Stimulated activated CD8-positive, alpha-beta memory T cell treated with anti-CD3 and anti-CD28 coated beads, Interleukin-4, amount 100 ng/mL, for 4 hours (primary cell): ENCODE data around the gene SLC28A3.

Source experiments
- DNase-seq, 2 donors: peaks; one replicate each; pipeline ENCODE4 v3.0.0-alpha.2; 2020; ENCODE audit warnings: low read depth in 2 of 2, low spot score in 1 of 2

SLC28A3 gene

GRCh38 chr9:84301851-84302250 lies 38.7 kb downstream of the SLC28A3 start:
- DNase-seq, result no peak

- DNase-seq, result no peak
These were observed 40.3 kb downstream of the SLC28A3 start for GRCh38 chr9:84300271-84300670.

GRCh38 chr9:84297162-84297821 lies 43.3 kb downstream of the SLC28A3 start:
- DNase-seq, result no peak

- DNase-seq, result peak in 1 of 2 donors; percentile 19
These were observed 44.3 kb downstream of the SLC28A3 start for GRCh38 chr9:84296146-84296843.

GRCh38 chr9:84294241-84294950 lies 46.2 kb downstream of the SLC28A3 start:
- DNase-seq, result no peak

GRCh38 chr9:84293001-84293798 lies 47.4 kb downstream of the SLC28A3 start:
- no peak for DNase-seq

- DNase-seq, result no peak
These were observed 55.2 kb downstream of the SLC28A3 start for GRCh38 chr9:84285381-84285780.

GRCh38 chr9:84283946-84284345 lies 56.6 kb downstream of the SLC28A3 start:
- no peak for DNase-seq

- DNase-seq, result no peak
These were observed 62.4 kb downstream of the SLC28A3 start for GRCh38 chr9:84278130-84278529.

- no peak for DNase-seq
These were observed 62.9 kb downstream of the SLC28A3 start for GRCh38 chr9:84277646-84278045.

GRCh38 chr9:84276741-84277140 lies 63.8 kb downstream of the SLC28A3 start:
- no peak for DNase-seq

GRCh38 chr9:84271921-84272556 lies 68.5 kb downstream of the SLC28A3 start:
- DNase-seq, result no peak

GRCh38 chr9:84271531-84271900 lies 69.0 kb downstream of the SLC28A3 start:
- no peak for DNase-seq

GRCh38 chr9:84270847-84271530 lies 69.6 kb downstream of the SLC28A3 start:
- no peak for DNase-seq

- DNase-seq, result no peak
These were observed 74.4 kb downstream of the SLC28A3 start for GRCh38 chr9:84266087-84266561.

- no peak for DNase-seq
These were observed 76.1 kb downstream of the SLC28A3 start for GRCh38 chr9:84264307-84265029.

- DNase-seq, result no peak
These were observed 79.3 kb downstream of the SLC28A3 start for GRCh38 chr9:84261070-84261746.

- DNase-seq, result no peak
These were observed 82.2 kb downstream of the SLC28A3 start for GRCh38 chr9:84258371-84258770.

- no peak for DNase-seq
These were observed 84.9 kb downstream of the SLC28A3 start for GRCh38 chr9:84255696-84256095.
